CD14-positive monocyte (primary cell): Measurements from ENCODE around the gene EXD3. TPM values are rescaled to one million over a fixed set of nuclear protein-coding genes. Genes with fewer than 3 reads are reported as not detected.
A peak's percentile ranks its signal among the peaks of the same experiment; 100 is the strongest.

Experiments used
- DNase-seq, 3 donors: peaks; one replicate each; pipeline ENCODE4 v3.0.0-alpha.2; 2011 to 2022
- H2AFZ ChIP-seq: 2 replicates; pipeline ENCODE4 v1.6.0; 2012; ENCODE audit warnings: mild to moderate bottlenecking, low read depth, low read length, inconsistent platforms; ENCODE audit not compliant: insufficient read depth, poor library complexity, severe bottlenecking
- H3K27ac ChIP-seq, 2 donors: 1 replicate in 1 of 2; 2 replicates in 1 of 2; pipeline ENCODE4 v1.5.1; 2012 to 2013; ENCODE audit warnings: low read length in 2 of 2, control low read depth in 1 of 2, inconsistent platforms in 1 of 2, low read depth in 1 of 2, mild to moderate bottlenecking in 1 of 2
- H3K27me3 ChIP-seq, 2 donors: one replicate each; pipeline versions ENCODE4 v1.6.0 to v1.6.1; 2011 to 2013; ENCODE audit warnings: low read length in 2 of 2; ENCODE audit not compliant: control insufficient read depth in 2 of 2, insufficient read depth in 2 of 2
- H3K36me3 ChIP-seq, 2 donors: replicated peaks in 1 of 2; 1 replicate in 1 of 2; 2 replicates in 1 of 2; pipeline versions ENCODE4 v1.5.1 to v1.6.1; 2012 to 2013; ENCODE audit warnings: low read length in 2 of 2, control low read depth in 1 of 2, inconsistent platforms in 1 of 2, mild to moderate bottlenecking in 1 of 2; ENCODE audit not compliant: insufficient read depth in 2 of 2, control insufficient read depth in 1 of 2
- H3K4me1 ChIP-seq, 2 donors: 1 replicate in 1 of 2; 2 replicates in 1 of 2; pipeline versions ENCODE4 v1.5.1 to v1.6.1; 2012 to 2013; ENCODE audit warnings: low read length in 2 of 2, control low read depth in 1 of 2, inconsistent platforms in 1 of 2, mild to moderate bottlenecking in 1 of 2, moderate library complexity in 1 of 2; ENCODE audit not compliant: insufficient read depth in 2 of 2, control insufficient read depth in 1 of 2
- H3K4me2 ChIP-seq: replicated peaks from 2 replicates; pipeline ENCODE3; 2012; ENCODE audit warnings: low read length, moderate library complexity, mild to moderate bottlenecking; ENCODE audit not compliant: poor library complexity, severe bottlenecking; ENCODE audit errors: extremely low read depth
- H3K4me3 ChIP-seq, 3 experiments: fragments of 200-600 bp in 1 of 3; sonication (generic) in 1 of 3; replicated peaks in 1 of 3; 1 replicate in 2 of 3; 2 replicates in 1 of 3; pipeline ENCODE4 v1.5.1; 2011 to 2013; ENCODE audit warnings: low read length in 3 of 3, mild to moderate bottlenecking in 3 of 3, control low read depth in 2 of 3, low read depth in 2 of 3, inconsistent platforms in 1 of 3, moderate library complexity in 1 of 3
- H3K79me2 ChIP-seq: 2 replicates; pipeline ENCODE4 v1.6.0; 2012; ENCODE audit warnings: mild to moderate bottlenecking, control low read depth, inconsistent platforms, low read length, moderate library complexity; ENCODE audit not compliant: insufficient read depth
- H3K9ac ChIP-seq: 2 replicates; pipeline ENCODE4 v1.6.0; 2017; ENCODE audit warnings: low read length, mild to moderate bottlenecking; ENCODE audit not compliant: insufficient read depth, poor library complexity, severe bottlenecking
- H3K9me3 ChIP-seq, 2 donors: replicated peaks in 1 of 2; 1 replicate in 1 of 2; 2 replicates in 1 of 2; pipeline versions ENCODE4 v1.5.1 to v1.6.1; 2012 to 2013; ENCODE audit warnings: low read length in 2 of 2, control low read depth in 1 of 2; ENCODE audit not compliant: control insufficient read depth in 1 of 2, insufficient read depth in 1 of 2
- H4K20me1 ChIP-seq: 2 replicates; pipeline ENCODE4 v1.6.0; 2012; ENCODE audit warnings: mild to moderate bottlenecking, low read length, control low read depth, moderate library complexity; ENCODE audit not compliant: insufficient read depth
- H3K27ac Mint-ChIP-seq, 7 donors: one replicate each; pipeline ENCODE4 v1.8.0; 2020; ENCODE audit warnings: mild to moderate bottlenecking in 7 of 7, mixed read lengths in 7 of 7, moderate library complexity in 6 of 7, inconsistent platforms in 2 of 7
- H3K27me3 Mint-ChIP-seq, 3 donors: one replicate each; pipeline ENCODE4 v1.8.0; 2021 to 2022; ENCODE audit warnings: low read depth in 3 of 3, mild to moderate bottlenecking in 3 of 3, mixed read lengths in 3 of 3, moderate library complexity in 3 of 3, inconsistent platforms in 1 of 3
- H3K36me3 Mint-ChIP-seq, 2 donors: one replicate each; pipeline ENCODE4 v1.8.0; 2020; ENCODE audit warnings: mixed read lengths in 2 of 2, inconsistent platforms in 1 of 2, mild to moderate bottlenecking in 1 of 2
- H3K4me1 Mint-ChIP-seq: one replicate; pipeline ENCODE4 v1.8.0; 2020; ENCODE audit warnings: mild to moderate bottlenecking, mixed read lengths
- H3K4me3 Mint-ChIP-seq, 2 donors: one replicate each; pipeline ENCODE4 v1.8.0; 2020; ENCODE audit warnings: mild to moderate bottlenecking in 2 of 2, mixed read lengths in 2 of 2, moderate library complexity in 1 of 2
- H3K9me3 Mint-ChIP-seq, 7 donors: one replicate each; pipeline ENCODE4 v1.8.0; 2020 to 2022; ENCODE audit warnings: mixed read lengths in 7 of 7, mild to moderate bottlenecking in 6 of 7, moderate library complexity in 6 of 7, inconsistent platforms in 2 of 7
- CTCF ChIP-seq: fragments of 200-600 bp; IDR thresholded peaks from one replicate; pipeline ENCODE4 v1.8.0; 2022; ENCODE audit warnings: antibody characterized with exemption, mild to moderate bottlenecking
- WGBS: methylation state at CpG from one replicate; pipeline ENCODE4 v1.1.5; 2013; ENCODE audit warnings: missing lambda C conversion rate; ENCODE audit not compliant: insufficient coverage; 5-methylcytosine and 5-hydroxymethylcytosine counted together
- intact Hi-C, 2 donors: fragments of 100-400 bp; cut with micrococcal nuclease; formaldehyde crosslinking; loops; one replicate each; pipeline versions ENCODE4 v1.15.0 to v1.15.1; 2023
- polyA plus RNA-seq, 3 donors: library from polyadenylated mRNA; depleted of rRNA in 1 of 3; unstranded in 2 of 3; stranded (reverse) in 1 of 3; fragments of 300-500 nt in 2 of 3; fragments of >200 nt in 1 of 3; fragmentation: Illumina TruSeq in 2 of 3; gene quantifications; 1 replicate in 2 of 3; 2 replicates in 1 of 3; pipeline ENCODE4 v1.2.3, GENCODE V29; 2012 to 2021

The EXD3 gene
- polyA plus RNA-seq, 3 donors, result 2.0 to 10.8 (median 3.0) TPM

GRCh38 chr9:137416563-137417151 lies 6.3 kb downstream of the EXD3 start:
- Histone ChIP-seq H3K9me3 (no peaks in the 10 kb centered on the region), H3K4me3 (peak overlapping the region in 1 of 3 experiments; percentile 57), H2AFZ (no peak overlapping the region), H3K36me3 (no peaks in the 10 kb centered on the region), H3K27ac (no peak overlapping the region), H3K4me1 (peaks cover 13 to 27% of the 10 kb centered on the region in 2 donors), H3K79me2 (peaks cover 14% of the 10 kb centered on the region), H4K20me1 (peaks cover 35% of the 10 kb centered on the region), H3K4me2 (peak overlapping the region; percentile 58), H3K9ac (no peak overlapping the region), H3K27me3 (peaks cover 0 to 9% of the 10 kb centered on the region in 2 donors)
- H3K4me1 Mint-ChIP-seq, result peaks cover 21% of the 10 kb centered on the region
- no peaks in the 10 kb centered on the region for H3K9me3 Mint-ChIP-seq
- no peak for DNase-seq
- H3K4me3 Mint-ChIP-seq, result peak overlapping the region in 1 of 2 donors; percentile 16
- peaks cover 12 to 36% (median 13%) of the 10 kb centered on the region in 3 donors for H3K27me3 Mint-ChIP-seq
- no peak for TF ChIP-seq CTCF
- intact Hi-C loops, result no loop called here
- WGBS, result 86% methylated on average over 44 of the region's 45 CpGs
- H3K27ac Mint-ChIP-seq, result no peak overlapping the region
- H3K36me3 Mint-ChIP-seq, result peaks cover 2 to 5% of the 10 kb centered on the region in 2 donors

- peaks cover 17 to 31% of the 10 kb centered on the region in 2 donors for H3K4me1 ChIP-seq
- Mint-ChIP-seq H3K9me3 (no peaks in the 10 kb centered on the region), H3K27me3 (peaks cover 14 to 42% (median 16%) of the 10 kb centered on the region in 3 donors), H3K36me3 (peaks cover 2 to 5% of the 10 kb centered on the region in 2 donors), H3K4me1 (peaks cover 21% of the 10 kb centered on the region), H3K4me3 (no peak overlapping the region), H3K27ac (no peak overlapping the region)
- WGBS, result 98% methylated on average over 19 of the region's 23 CpGs
- H3K9me3 ChIP-seq, result no peaks in the 10 kb centered on the region
- intact Hi-C loops, result no loop called here
- peaks cover 2 to 13% of the 10 kb centered on the region in 2 donors for H3K27me3 ChIP-seq
- H3K79me2 ChIP-seq, result peaks cover 9% of the 10 kb centered on the region
- H3K4me3 ChIP-seq, result no peak overlapping the region
- H3K36me3 ChIP-seq, result no peaks in the 10 kb centered on the region
- H3K9ac ChIP-seq, result no peak overlapping the region
- no peak for DNase-seq
- H2AFZ ChIP-seq, result no peak overlapping the region
- no peak overlapping the region for H3K4me2 ChIP-seq
- no peak for TF ChIP-seq CTCF
- peaks cover 39% of the 10 kb centered on the region for H4K20me1 ChIP-seq
- H3K27ac ChIP-seq, result no peak overlapping the region
Observed at GRCh38 chr9:137416006-137416562, 6.9 kb downstream of the EXD3 start.
